ENCODE data around the gene CYP4F3. TPM values are rescaled to one million over a fixed set of nuclear protein-coding genes. Genes with fewer than 3 reads are reported as not detected.

The CYP4F3 gene
- total and polyA plus RNA-seq, 2 experiments from 2014 or later, result 2.2 to 3.3 TPM

- TF ChIP-seq EZH2phosphoT487 (IDR thresholded peaks at IDR 0.05; ENCODE audit: low read depth, severe bottlenecking, unreplicated experiment), result no peak
- no peak for TF ChIP-seq EZH2 (IDR thresholded peaks at IDR 0.05; ENCODE audit: borderline replicate concordance)
- no peak for TF ChIP-seq CTCF (IDR thresholded peaks at IDR 0.05; ENCODE audit: poor library complexity)
- WGBS (ENCODE audit: low lambda C conversion rate, missing lambda C conversion rate), result 73% methylated on average over 19 of the region's 19 CpGs
These were observed 56.0 kb downstream of the CYP4F3 start for GRCh38 chr19:15696654-15697194.

GRCh38 chr19:15701757-15702533, 61.2 kb downstream of the CYP4F3 start:
- Histone ChIP-seq H3K4me2 (no peak overlapping the region), H3K4me3 (no peak overlapping the region), H3K79me2 (no peaks in the 10 kb centered on the region), H3K36me3 (replicated peaks; ENCODE audit: insufficient read depth, low read depth) (no peaks in the 10 kb centered on the region), H3K9me3 (ENCODE audit: low read depth) (no peaks in the 10 kb centered on the region), H2AFZ (no peak overlapping the region), H4K20me1 (ENCODE audit: insufficient read depth, poor library complexity, severe bottlenecking) (no peaks in the 10 kb centered on the region), H3K4me1 (ENCODE audit: insufficient read depth) (no peaks in the 10 kb centered on the region), H3K9me2 (replicated peaks; ENCODE audit: insufficient read depth) (no peaks in the 10 kb centered on the region), H3K27me3 (no peaks in the 10 kb centered on the region), H3K27ac (no peak overlapping the region)
- DNase-seq (ENCODE audit: low spot score), result no peak
- no peak for TF ChIP-seq CTCF (IDR thresholded peaks at IDR 0.05; ENCODE audit: poor library complexity)
- TF ChIP-seq EZH2phosphoT487 (IDR thresholded peaks at IDR 0.05; ENCODE audit: low read depth, severe bottlenecking, unreplicated experiment), result no peak
- 50% methylated on average over 4 of the region's 4 CpGs for WGBS (ENCODE audit: low lambda C conversion rate, missing lambda C conversion rate)

More at GRCh38 chr19:15696654-15697194, 56.0 kb downstream of the CYP4F3 start:
- DNase-seq (ENCODE audit: low spot score), result no peak
- no peaks in the 10 kb centered on the region for H3K9me3 ChIP-seq (ENCODE audit: low read depth)
- no peaks in the 10 kb centered on the region for H3K36me3 ChIP-seq (replicated peaks; ENCODE audit: insufficient read depth, low read depth)
- H2AFZ ChIP-seq, result no peak overlapping the region
- no peaks in the 10 kb centered on the region for H3K79me2 ChIP-seq
- no peaks in the 10 kb centered on the region for H3K27me3 ChIP-seq
- no peaks in the 10 kb centered on the region for H3K9me2 ChIP-seq (replicated peaks; ENCODE audit: insufficient read depth)
- H3K4me3 ChIP-seq, result no peak overlapping the region
- no peaks in the 10 kb centered on the region for H3K4me1 ChIP-seq (ENCODE audit: insufficient read depth)
- no peak overlapping the region for H3K27ac ChIP-seq
- no peak overlapping the region for H3K4me2 ChIP-seq
- no peaks in the 10 kb centered on the region for H4K20me1 ChIP-seq (ENCODE audit: insufficient read depth, poor library complexity, severe bottlenecking)

GRCh38 chr19:15702534-15702930, 61.8 kb downstream of the CYP4F3 start:
- Histone ChIP-seq H3K9me3 (ENCODE audit: low read depth) (no peaks in the 10 kb centered on the region), H3K9me2 (replicated peaks; ENCODE audit: insufficient read depth) (no peaks in the 10 kb centered on the region), H3K36me3 (replicated peaks; ENCODE audit: insufficient read depth, low read depth) (no peaks in the 10 kb centered on the region), H3K79me2 (no peaks in the 10 kb centered on the region), H3K4me2 (no peak overlapping the region), H3K4me1 (ENCODE audit: insufficient read depth) (no peaks in the 10 kb centered on the region), H3K4me3 (no peak overlapping the region), H4K20me1 (ENCODE audit: insufficient read depth, poor library complexity, severe bottlenecking) (no peaks in the 10 kb centered on the region), H3K27ac (no peak overlapping the region), H2AFZ (no peak overlapping the region), H3K27me3 (no peaks in the 10 kb centered on the region)
- WGBS (ENCODE audit: low lambda C conversion rate, missing lambda C conversion rate), result 68% methylated on average over 7 of the region's 7 CpGs
- TF ChIP-seq EZH2 (IDR thresholded peaks at IDR 0.05; ENCODE audit: borderline replicate concordance), result no peak
- no peak for TF ChIP-seq EZH2phosphoT487 (IDR thresholded peaks at IDR 0.05; ENCODE audit: low read depth, severe bottlenecking, unreplicated experiment)
- no peak for DNase-seq (ENCODE audit: low spot score)

Small RNA genes lying within 50 kb of the gene (small RNA-seq; reads per million reads assigned to genes)
- not detected for gene AD000091.1

Other genes with a start within 250 kb of the CYP4F3 start
- 88.7 and 93.8 TPM in 2 replicates for gene AKAP8L, start 221.9 kb upstream of the CYP4F3 start, total RNA-seq
- gene AKAP8L, start 221.9 kb upstream of the CYP4F3 start, polyA plus RNA-seq, result 155 and 181 TPM in 2 replicates
- 10.6 and 18.6 TPM in 2 replicates for gene WIZ, start 190.9 kb upstream of the CYP4F3 start, total RNA-seq
- gene WIZ, start 190.9 kb upstream of the CYP4F3 start, polyA plus RNA-seq, result 24.5 and 34.9 TPM in 2 replicates
- gene RASAL3, start 176.4 kb upstream of the CYP4F3 start, total RNA-seq, result 0.07 TPM in 1 of 2 replicates, not detected in the other
- 0.12 and 0.23 TPM in 2 replicates for gene RASAL3, start 176.4 kb upstream of the CYP4F3 start, polyA plus RNA-seq
- 0.16 TPM in 1 of 2 replicates, not detected in the other for gene PGLYRP2, start 161.4 kb upstream of the CYP4F3 start, total RNA-seq
- gene PGLYRP2, start 161.4 kb upstream of the CYP4F3 start, polyA plus RNA-seq, result not detected in 2 replicates
- gene CYP4F22, start 132.4 kb upstream of the CYP4F3 start, total RNA-seq, result not detected in 2 replicates
- not detected in 2 replicates for gene CYP4F22, start 132.4 kb upstream of the CYP4F3 start, polyA plus RNA-seq
- not detected in 2 replicates for gene CYP4F8, start 25.7 kb upstream of the CYP4F3 start, total RNA-seq
- not detected in 2 replicates for gene CYP4F8, start 25.7 kb upstream of the CYP4F3 start, polyA plus RNA-seq
- 2.3 and 3.1 TPM in 2 replicates for gene CYP4F12, start 32.2 kb downstream of the CYP4F3 start, total RNA-seq
- 3.1 and 3.8 TPM in 2 replicates for gene CYP4F12, start 32.2 kb downstream of the CYP4F3 start, polyA plus RNA-seq
- gene OR10H2, start 87.1 kb downstream of the CYP4F3 start, total RNA-seq, result not detected in 2 replicates
- not detected in 2 replicates for gene OR10H2, start 87.1 kb downstream of the CYP4F3 start, polyA plus RNA-seq
- gene OR10H3, start 97.1 kb downstream of the CYP4F3 start, total RNA-seq, result not detected in 2 replicates
- gene OR10H3, start 97.1 kb downstream of the CYP4F3 start, polyA plus RNA-seq, result not detected in 2 replicates
- not detected in 2 replicates for gene OR10H5, start 146.8 kb downstream of the CYP4F3 start, total RNA-seq
- gene OR10H5, start 146.8 kb downstream of the CYP4F3 start, polyA plus RNA-seq, result not detected in 2 replicates
- not detected in 2 replicates for gene OR10H1, start 174.8 kb downstream of the CYP4F3 start, total RNA-seq
- not detected in 2 replicates for gene OR10H1, start 174.8 kb downstream of the CYP4F3 start, polyA plus RNA-seq